GM21447 (cell line): ENCODE measurements around the gene OPCML.

Source experiments
- ATAC-seq: cut with Tn5 transposase; IDR thresholded peaks from one replicate; pipeline ENCODE4 v1.9.1; 2021; ENCODE audit not compliant: unreplicated experiment

OPCML gene

DNA sequence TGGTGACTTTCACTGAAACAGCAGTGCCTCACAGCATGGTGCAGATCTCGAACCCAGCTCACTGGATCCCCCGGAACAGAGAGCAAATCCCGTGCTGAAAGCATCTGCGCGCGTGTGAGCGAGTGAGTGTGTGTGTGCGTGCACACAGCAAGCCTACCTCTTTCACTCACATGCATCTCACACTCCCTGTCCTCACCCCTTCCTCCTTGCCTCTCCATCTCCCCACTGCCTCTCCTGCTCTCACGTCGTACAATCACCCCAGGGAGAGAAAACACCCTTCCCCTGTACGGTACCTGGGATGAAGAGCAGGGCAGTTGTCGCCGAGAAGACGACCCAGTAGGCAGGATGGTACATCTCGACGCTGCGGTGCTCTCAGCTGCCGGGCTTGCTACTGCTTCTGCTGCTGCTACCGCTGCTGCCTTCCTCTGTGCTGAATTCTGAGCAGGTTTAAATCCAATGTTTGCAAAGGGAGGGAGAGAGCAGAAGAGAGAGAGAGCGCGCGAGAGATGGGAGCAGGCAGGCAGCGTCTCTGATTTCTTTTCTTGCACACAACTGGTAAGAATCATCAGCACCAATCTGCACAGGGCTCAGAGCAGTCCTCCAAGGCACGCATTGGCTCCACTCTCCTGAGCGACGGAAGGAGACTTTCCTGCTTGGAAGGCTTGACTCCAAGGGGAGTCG lies at the start of gene OPCML:
Gene OPCML (minus strand): TSS at position 531 of the 681 bp plus-strand sequence.
- no peak for ATAC-seq

DNA sequence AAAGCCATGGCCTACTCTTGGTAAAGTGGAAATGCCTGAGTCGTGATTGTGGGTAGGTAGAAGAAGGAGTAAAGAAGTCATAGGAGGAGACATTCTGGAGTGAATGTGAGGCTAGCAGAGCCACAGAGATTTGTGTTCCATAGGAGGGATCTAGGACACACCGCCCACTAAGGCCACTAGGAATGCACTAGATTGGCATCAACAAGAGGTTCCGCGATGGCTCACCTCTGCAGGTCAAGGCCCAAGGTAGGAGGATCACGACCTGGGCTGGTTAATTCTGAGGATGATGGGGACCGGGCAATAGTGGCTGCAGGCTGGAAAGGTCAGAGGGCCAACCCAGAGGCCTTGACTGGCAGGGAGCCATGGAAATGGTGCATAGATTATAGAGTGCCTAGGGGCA lies 48.8 kb upstream of the OPCML start:
- ATAC-seq = no peak

DNA sequence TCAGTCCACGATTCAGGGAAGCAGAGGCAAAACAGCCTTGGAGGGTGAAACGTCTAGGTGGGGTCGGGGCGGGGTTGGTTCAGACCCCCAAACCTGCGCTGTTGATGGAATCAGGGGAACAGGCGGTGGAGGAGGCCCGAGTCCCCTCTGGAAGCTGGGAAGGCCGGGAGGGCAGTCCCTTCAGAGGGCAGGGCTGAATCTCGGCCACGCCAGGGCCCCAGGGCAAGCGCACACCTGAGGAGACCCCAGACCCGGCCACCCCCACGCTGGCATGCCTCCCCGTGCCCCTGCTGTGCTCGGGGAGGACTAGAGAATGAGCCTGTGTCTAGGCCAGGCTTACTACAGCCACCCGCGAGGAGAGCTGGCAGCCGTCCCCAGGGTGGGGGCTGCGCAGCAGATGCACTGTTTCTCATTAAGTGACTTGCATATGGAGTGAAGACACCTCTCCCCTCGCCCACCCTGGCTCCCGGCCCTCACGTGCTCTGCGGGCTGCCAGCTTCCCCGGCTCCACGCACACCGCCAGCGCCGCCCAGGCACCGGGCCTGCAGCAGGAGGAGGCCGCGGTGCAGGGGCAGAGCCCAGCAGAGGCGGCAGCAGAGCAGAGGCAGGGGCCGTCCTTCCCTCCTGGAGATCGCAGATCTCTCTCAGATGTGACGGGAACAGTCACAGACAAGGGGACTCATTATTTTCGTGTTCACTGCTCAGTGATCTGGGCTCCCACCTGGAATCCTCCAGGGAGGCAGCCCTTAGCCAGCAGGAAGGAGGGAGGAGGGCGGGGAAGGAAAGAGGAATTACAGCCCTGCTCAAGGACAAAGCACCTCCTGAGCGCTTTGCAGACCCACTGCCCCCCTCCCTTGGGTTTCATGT lies 47.1 kb upstream of the OPCML start:
- no peak for ATAC-seq

DNA sequence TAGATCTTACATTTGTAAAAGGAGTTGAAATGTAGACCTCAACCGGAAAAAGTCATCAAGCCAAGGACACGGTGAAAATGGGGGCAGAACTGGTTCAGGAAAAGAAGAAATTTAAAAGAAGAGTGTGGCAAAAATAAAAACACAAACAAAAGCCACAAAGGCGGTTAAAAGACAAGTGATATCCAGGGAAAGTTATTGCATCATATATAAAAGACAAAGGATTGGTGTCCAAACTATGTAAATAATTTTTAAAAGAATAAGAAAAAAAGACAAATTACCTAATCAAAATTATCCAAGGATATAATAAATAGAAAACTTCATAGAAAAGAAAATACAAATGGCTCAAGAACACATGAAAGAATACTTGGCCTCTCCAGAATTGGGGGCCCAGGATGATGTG lies 45.1 kb upstream of the OPCML start:
- ATAC-seq = no peak

DNA sequence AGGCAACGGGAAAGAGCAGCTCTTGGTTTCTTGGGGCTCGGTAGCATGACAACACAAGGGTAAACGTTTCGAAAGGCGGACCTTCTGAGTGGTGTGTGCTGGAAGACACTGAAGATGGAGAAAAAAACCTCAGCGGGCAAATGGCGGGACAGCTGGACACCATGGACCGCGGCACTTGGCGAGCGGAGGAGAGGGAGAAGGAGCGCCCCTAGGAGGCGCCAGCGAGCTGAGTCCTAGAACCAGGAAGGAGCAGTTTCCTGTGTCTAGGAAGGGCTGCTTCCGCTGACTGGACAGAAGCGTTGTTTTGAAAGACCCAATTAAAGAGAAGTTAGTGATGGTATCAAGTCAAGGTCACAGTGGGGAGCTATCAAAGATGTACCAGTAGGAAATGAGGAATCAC lies 44.0 kb upstream of the OPCML start:
- no peak for ATAC-seq

DNA sequence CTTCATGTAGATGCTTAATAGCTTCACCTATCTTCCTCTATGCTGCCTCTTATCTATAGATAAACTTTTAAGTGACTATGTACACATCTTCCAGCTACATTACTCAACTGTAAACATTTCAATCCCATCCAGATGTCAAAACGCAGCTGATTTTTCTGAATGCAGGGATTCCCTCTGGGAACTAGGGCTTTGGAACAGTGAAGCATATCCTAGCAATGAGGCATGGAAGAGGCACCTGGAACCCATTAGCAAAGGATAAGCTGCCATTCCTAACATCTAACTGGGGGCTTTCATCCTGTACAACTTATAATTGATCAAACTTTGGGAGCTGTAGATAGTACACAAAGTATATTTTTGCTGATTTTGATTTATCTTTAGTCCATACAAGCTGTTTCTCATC lies 40.8 kb upstream of the OPCML start:
- ATAC-seq = no peak

DNA sequence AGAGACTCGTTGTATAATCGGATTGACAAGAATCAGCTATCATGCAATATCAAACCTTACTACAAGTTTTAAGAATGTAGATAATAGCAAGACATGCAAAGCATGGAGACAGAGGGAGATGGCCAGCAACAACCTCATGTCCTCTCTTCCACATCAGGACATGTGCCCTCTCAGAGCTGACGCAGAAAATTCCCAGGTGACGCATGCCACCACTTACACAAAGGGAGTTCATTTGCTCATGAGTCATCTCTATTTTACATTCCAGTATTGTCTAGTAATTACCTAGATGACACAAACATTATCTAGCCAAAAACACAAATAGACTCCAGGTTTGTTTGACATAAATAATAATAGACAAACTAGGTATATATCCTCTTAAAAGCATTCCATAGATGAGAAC lies 38.1 kb upstream of the OPCML start:
- ATAC-seq = no peak

DNA sequence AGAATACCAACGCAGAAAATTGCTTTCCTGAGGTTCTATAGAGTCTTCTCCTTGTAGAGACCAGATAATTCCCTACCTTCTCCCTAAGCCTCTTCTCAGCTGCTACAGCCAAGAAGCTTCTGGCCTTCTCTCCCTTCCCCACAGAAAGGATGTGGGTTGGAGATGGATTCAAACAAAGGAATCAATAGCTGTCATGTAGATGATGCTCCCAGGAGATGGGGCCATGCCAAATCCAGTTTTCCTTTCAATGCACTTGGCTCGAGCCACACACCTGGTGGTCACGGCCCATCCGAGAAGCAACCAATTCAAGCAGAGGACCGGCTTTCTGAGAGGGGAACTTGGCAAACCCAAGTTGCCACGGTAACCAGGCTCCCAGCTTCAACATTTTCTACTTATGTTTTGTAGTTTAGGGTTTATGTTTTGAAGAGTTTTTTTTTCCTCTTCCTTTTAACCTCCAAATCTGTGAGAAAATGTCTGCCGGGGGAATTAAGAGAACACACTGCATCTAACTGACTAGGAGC lies 31.3 kb upstream of the OPCML start:
- ATAC-seq = no peak

DNA sequence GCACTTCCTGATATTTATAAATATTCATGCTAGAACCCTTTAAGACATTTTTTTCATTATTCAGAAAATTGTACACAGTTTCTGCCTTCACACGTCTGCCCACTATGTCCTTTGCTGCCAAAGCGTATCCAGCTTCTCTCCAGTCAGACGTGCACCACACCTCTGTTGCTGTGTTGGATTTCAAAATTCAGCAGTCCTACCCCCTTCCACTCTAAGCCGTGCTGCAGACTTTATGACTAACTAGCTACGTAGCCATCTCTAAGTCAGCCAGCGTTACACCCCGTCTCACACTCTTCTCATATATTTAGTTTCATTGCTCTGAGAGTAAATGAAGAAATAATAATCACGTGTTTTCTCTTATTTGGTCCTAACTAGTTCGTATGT lies 28.2 kb upstream of the OPCML start:
- no peak for ATAC-seq

DNA sequence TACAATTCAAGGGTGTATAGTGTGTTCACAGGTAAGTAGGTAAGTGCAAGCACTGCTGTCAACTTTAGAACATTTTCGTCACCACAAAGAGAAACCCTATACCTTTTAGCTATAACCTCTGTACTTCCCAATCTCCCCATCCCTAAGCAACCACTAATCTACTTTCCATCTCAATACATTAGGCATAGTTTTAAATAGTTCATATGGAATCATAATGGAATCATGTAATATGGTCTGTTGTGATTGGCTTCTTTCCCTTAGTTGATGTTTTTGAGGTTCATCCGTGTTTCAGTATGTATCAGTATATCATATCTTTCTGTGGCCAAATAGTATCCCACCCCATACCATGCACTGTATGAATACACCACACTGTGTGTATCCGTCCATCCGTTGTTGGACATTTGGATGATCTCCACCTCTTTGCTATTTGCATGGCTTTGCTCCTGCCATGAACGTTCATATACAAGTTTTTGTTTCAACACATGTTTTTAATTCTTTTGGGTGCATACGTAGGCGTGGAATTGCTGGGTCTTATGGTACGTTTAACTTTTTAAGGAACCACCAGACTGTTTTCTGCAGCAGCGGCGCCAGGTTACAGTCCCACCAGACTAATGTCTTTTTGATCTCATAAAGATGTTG lies 27.7 kb upstream of the OPCML start:
- no peak for ATAC-seq

DNA sequence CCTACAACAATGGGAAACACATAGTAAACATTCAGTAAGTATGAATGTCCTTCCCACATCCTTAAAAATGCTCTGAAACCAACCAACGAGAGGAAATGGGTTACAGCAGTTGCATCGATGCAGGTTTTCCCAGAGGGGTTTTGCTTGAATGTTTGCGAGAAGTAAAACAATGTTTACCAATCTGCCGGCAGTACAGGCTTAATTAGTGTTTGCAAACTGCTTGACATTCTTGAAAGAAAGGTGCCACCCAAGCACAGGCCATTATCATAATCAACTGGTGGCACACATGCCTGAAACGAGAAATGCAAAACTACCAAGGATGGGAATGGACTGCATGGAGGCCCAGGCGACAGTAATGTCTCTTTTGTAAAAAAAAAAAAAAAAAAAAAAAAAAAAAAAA lies 27.1 kb upstream of the OPCML start:
- ATAC-seq = no peak

DNA sequence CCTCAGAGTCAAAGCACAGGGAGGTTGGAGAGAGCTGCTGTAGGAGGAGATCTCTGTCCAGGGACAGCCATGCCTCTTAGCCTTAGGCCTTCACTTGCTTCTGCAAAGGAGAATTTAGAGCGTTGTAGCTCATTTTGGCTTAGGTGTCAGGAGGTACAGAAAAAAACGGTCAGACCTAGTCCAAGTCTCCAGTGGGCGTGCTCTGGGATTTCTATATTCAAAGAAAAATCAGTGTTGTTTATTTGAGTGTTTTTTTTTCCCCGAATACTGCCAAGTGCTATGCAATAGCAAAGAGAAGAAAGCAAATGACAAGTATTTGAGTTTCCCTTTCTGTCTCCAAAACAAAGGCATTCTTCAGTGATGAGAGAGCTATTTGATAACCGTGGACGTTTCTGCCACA lies 22.7 kb upstream of the OPCML start:
- ATAC-seq = no peak

DNA sequence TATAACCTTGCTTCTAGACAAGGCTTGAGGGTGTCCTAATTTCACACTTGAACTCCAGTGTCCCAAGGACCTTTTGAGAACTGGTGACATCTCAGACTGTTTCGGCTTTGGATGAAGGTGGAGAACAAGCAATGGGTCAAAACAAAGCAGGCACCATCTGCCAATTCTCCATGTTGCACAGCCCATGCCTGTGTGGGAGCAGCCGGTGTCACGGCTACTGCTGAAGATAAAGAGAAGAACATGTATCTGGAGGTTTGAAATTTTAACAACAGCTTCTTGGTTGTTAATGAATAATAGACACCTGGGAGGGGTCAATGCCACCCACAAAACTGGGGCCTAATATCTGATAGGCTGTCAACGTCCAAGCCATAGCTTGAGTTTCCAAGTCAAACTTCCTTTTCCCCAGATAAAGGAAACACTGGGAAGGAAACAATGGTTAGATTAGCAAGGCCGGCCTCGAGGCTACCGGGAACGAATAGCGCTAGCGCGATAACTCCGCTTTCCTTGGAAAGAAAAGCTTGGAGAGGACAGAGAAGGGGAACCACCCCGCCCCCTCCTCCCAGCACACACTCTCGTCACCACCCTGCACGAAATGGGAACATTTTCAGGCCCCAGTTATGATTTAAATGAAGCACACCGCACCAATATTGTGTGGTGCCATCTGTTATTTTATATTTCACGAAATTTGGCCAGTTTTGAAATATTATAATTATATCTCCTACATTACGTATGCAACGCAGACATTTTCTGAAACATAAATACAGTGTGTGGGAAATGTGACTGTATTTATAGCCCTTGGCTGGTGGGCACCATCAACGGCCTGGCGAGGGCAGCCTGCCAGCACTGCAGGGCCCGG lies 21.8 kb upstream of the OPCML start:
- no peak for ATAC-seq

DNA sequence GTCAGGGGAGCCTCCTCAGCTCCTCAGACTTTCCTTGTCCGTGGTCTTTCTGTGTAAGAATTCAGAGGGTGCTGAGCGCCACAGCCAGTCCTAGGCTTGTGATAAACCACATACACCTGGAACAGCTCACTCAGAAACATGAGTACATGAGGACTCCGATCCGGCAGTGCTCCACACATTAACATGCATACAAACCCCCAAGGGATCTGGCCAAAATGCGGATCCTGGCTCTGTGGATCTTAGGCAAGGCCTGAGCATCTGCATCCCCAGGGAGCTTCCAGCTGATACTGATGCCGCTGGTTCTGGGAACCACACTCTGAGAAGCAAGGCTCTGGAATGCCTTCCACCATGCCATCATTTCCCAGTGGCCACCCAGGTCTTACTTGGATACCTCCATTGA lies 20.6 kb upstream of the OPCML start:
- ATAC-seq = no peak

DNA sequence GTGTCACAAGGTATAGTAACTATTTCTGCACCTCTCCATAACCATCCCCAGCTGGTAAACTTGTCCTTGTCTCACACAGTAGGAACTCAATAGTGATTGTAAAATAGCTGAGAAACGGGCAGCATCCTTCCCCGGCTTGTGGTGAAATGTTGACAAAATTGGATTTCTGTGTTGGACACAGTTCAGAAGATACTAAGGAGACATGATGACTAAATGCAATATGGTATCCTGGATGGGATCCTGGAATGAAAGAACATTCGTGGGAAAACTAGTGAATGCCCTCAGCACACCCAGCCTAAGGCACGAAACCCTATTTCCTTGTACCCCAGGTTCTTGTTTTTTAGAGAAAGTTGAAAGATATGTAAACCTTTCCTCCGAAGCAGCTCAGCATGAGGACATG lies 18.8 kb upstream of the OPCML start:
- no peak for ATAC-seq

DNA sequence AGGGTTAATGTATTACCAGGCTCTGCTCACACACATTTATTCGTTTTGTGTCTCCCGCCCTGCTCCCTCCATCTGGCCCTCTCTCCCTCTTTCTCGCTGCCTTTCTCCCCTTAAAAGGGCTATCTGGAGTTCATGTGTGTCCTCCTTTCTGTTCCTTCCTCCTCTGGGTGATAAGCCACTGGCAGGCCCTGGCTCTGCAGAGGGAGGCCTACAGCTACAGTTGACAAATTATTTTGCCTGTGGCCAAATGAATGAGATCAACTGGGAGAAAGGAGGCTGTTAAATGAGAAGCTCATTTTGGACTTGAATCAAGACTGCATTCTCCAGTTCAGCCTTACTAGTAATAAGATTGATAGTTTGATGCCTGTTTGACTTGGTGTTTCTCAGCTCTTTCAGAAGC lies 17.5 kb upstream of the OPCML start:
- no peak for ATAC-seq

DNA sequence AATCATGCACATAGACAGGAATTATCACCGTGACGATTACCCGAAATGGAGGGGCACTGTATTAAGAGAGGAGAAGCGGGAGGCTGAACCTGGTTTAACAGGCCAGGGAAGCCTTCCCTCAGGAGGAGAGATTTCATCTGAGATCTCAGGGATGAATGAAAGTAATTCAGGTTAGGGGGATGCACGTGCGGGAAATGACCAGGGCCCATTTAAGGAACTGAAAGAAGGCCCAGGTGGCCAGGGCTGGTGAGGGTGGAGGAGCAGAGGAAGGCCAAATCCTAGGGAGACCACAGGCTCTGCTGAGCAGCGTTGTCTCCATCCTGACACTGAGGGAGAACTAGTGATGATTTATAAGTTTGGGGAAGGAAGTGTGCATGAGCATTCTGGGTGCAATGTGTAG lies 16.3 kb upstream of the OPCML start:
- ATAC-seq = no peak

DNA sequence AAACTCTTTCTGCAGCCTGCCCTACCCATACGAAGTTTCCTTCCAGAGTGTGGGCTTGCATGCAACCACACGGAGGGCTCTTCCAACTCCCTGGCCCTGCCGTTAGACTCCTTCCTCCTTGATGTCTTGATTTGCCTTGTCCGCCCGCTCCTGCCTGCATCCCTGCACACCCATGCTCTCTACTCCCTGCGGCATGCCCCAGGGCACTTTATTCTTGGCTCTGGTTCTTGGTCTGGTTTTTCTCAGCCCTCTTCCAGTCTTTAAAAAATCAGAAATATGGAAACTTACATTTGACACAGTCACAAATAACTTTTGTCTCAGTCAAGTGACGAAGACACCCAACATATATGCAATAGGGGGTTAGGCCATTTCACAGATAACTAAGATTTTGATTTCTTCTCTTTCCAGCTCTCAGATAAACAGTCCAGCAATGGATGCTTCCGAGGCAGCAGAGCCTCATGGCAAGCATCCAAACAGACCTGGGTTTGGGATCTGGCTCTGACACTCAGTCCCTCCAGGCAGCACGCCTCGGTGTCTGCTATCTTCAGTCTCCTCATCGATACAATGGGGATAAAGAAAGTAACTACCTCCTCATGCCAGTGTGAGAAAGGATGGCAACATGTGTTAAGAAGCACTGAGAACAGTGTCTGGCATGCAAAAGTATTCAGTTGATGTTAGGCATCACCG lies 15.7 kb upstream of the OPCML start:
- no peak for ATAC-seq

DNA sequence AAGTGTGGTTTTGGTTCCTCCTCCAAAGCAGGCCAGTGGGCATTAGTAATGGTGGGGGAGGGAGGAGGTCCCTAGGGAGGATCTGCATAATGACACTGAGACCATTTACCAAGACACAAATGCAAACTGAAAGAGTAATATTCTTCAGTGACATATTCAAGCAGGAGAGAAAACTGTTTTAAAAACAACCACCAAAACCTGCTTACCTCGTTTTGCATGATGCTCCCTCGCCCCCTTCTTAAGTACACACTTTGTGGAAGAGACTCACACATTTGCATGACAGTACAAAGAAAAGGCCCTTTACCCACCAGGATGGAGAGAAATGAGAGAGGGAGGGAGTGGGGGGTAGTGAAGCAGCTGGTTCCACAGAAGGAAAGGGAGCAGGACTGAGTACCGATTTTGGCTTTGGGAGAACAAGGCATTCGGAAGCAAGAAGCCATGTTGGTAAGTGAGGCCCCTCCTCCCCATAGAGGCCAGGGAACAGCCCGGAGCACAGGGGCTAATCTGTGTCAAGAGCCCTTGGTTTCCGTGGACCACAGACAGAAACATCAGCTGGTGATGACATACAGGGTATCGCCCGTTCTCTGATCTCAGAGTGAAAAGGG lies 13.0 kb upstream of the OPCML start:
- peak; percentile 58 for ATAC-seq

DNA sequence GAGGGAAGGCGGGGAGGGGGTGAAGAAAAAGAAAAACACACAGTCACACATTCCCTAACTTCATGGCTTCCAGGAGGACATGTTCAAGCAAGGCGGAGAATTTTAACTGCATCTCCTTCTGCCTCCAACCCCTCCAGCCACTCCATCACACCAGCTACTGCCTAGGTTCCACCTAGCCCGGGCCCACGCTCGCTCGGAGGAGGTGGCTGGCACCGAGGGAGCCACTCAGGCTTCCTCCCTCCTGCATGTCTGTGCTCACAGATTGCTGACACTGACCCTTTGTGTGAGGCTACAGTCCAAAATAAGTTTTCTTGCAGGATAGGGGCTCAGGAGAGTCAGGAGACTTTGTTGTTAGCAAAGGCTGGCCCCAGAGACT lies 9.4 kb upstream of the OPCML start:
- no peak for ATAC-seq
